Fibroblast of lung (primary cell): ENCODE data around the gene OR4D6. TPM values are rescaled to one million over a fixed set of nuclear protein-coding genes. Genes with fewer than 3 reads are reported as not detected.

Experiments
- DNase-seq, 2 donors: peaks; one replicate each; pipeline versions ENCODE4 v3.0.0 to v3.0.0-alpha.2; 2010; ENCODE audit warnings: low read depth in 2 of 2
- H2AFZ ChIP-seq: 2 replicates; pipeline ENCODE4 v1.5.1; 2012; ENCODE audit warnings: low read length, control low read depth, inconsistent platforms
- H3K27ac ChIP-seq: 2 replicates; pipeline ENCODE4 v1.5.1; 2011; ENCODE audit warnings: low read length, control low read depth; ENCODE audit not compliant: insufficient read depth
- H3K27me3 ChIP-seq: 2 replicates; pipeline ENCODE4 v1.5.1; 2011; ENCODE audit warnings: mild to moderate bottlenecking, low read length; ENCODE audit not compliant: control insufficient read depth, insufficient read depth
- H3K36me3 ChIP-seq: 2 replicates; pipeline ENCODE4 v1.5.1; 2011; ENCODE audit warnings: low read length; ENCODE audit not compliant: control insufficient read depth, insufficient read depth
- H3K4me1 ChIP-seq: 2 replicates; pipeline ENCODE4 v1.5.1; 2011; ENCODE audit warnings: low read length; ENCODE audit not compliant: control insufficient read depth, insufficient read depth; ENCODE audit errors: extremely low read depth
- H3K4me2 ChIP-seq: 2 replicates; pipeline ENCODE4 v1.5.1; 2011; ENCODE audit warnings: low read length, control low read depth; ENCODE audit not compliant: insufficient read depth; ENCODE audit errors: extremely low read depth
- H3K4me3 ChIP-seq, 4 experiments: fragments of 200-600 bp in 1 of 4; sonication (generic) in 1 of 4; replicated peaks in 1 of 4; 2 replicates each; pipeline ENCODE4 v1.5.1; 2011 to 2016; ENCODE audit warnings: low read length in 4 of 4, low read depth in 3 of 4, mild to moderate bottlenecking in 3 of 4, control low read depth in 2 of 4, inconsistent platforms in 1 of 4, mixed read lengths in 1 of 4; ENCODE audit not compliant: insufficient read depth in 1 of 4; ENCODE audit errors: control extremely low read depth in 1 of 4
- H3K79me2 ChIP-seq: 2 replicates; pipeline ENCODE4 v1.5.1; 2012; ENCODE audit warnings: mild to moderate bottlenecking, low read length, inconsistent platforms; ENCODE audit not compliant: control insufficient read depth, insufficient read depth
- H3K9ac ChIP-seq: 2 replicates; pipeline ENCODE4 v1.5.1; 2011; ENCODE audit warnings: mild to moderate bottlenecking, low read length, control low read depth; ENCODE audit not compliant: insufficient read depth
- H3K9me3 ChIP-seq: 2 replicates; pipeline ENCODE4 v1.5.1; 2012; ENCODE audit warnings: low read depth, low read length; ENCODE audit not compliant: control insufficient read depth, insufficient read depth
- H4K20me1 ChIP-seq: 2 replicates; pipeline ENCODE4 v1.5.1; 2011; ENCODE audit warnings: low read length; ENCODE audit not compliant: control insufficient read depth, insufficient read depth; ENCODE audit errors: extremely low read depth
- CTCF ChIP-seq, 2 donors: IDR thresholded peaks in 1 of 2; conservative IDR thresholded peaks in 1 of 2; 1 replicate in 1 of 2; 2 replicates in 1 of 2; pipeline ENCODE4 v1.5.1; 2011 to 2012; ENCODE audit warnings: low read length in 2 of 2, control low read depth in 1 of 2, inconsistent platforms in 1 of 2, low read depth in 1 of 2, mild to moderate bottlenecking in 1 of 2
- EZH2 ChIP-seq: IDR thresholded peaks from 2 replicates; pipeline ENCODE4 v1.5.1; 2012; ENCODE audit warnings: low read length, control low read depth, mild to moderate bottlenecking; ENCODE audit errors: missing control alignments
- polyA plus RNA-seq, 2 donors: library from polyadenylated mRNA; depleted of rRNA in 1 of 2; stranded (reverse) in 1 of 2; unstranded in 1 of 2; fragments of >200 nt; gene quantifications; 2 replicates each; pipeline ENCODE4 v1.2.1, GENCODE V29; 2011 to 2012; ENCODE audit warnings: missing spikeins in 1 of 2
- total RNA-seq: library from RNA; depleted of rRNA; stranded (reverse); fragments of >200 nt; gene quantifications from 2 replicates; pipeline ENCODE4 v1.2.1, GENCODE V29; 2014

Gene OR4D6
- total and polyA plus RNA-seq, 2 donors (not counting 1 experiment from before 2014, with no cell fraction given), result not detected

GRCh38 chr11:59416613-59417012 is 40.1 kb upstream of the OR4D6 start:
- no peak overlapping the region for H3K4me3 ChIP-seq
- no peaks in the 10 kb centered on the region for H3K79me2 ChIP-seq
- H3K27me3 ChIP-seq, result no peaks in the 10 kb centered on the region
- no peak overlapping the region for H3K4me2 ChIP-seq
- no peaks in the 10 kb centered on the region for H3K36me3 ChIP-seq
- no peak overlapping the region for H3K27ac ChIP-seq
- H3K4me1 ChIP-seq, result no peaks in the 10 kb centered on the region
- DNase-seq, result no peak
- H2AFZ ChIP-seq, result no peak overlapping the region
- TF ChIP-seq EZH2 (no peak), CTCF (conservative IDR thresholded peaks at IDR 0.05 in 1 of 2, IDR thresholded peaks at IDR 0.05 in 1 of 2; ENCODE audit: low read depth in 1 of 2, low read length in 2 of 2) (no peak)
- H3K9ac ChIP-seq, result no peak overlapping the region
- H4K20me1 ChIP-seq, result no peaks in the 10 kb centered on the region
- no peaks in the 10 kb centered on the region for H3K9me3 ChIP-seq

DNA sequence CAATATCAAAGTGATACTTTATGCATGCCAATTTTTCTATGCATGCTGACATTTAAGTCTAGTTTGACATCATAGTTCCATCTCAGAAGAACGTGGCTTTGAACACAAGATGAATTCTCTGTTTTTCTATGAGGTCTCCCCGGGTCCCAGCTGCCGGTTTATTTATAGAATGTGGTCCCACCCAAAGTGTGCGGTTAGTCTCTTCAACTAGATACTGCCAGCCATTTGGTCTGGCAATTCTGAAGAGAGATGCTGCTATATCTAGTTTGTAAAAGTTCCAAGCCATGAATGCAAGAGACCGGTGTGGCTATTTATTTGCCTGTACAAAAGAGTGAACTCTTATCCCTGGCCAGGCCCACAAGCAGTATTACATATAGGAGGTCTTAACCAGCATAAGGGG is 39.7 kb upstream of the OR4D6 start:
- no peaks in the 10 kb centered on the region for H3K4me1 ChIP-seq
- no peak overlapping the region for H3K9ac ChIP-seq
- no peak for TF ChIP-seq EZH2
- TF ChIP-seq CTCF (conservative IDR thresholded peaks at IDR 0.05 in 1 of 2, IDR thresholded peaks at IDR 0.05 in 1 of 2; ENCODE audit: low read depth in 1 of 2, low read length in 2 of 2), result no peak
- no peak for DNase-seq
- no peaks in the 10 kb centered on the region for H3K79me2 ChIP-seq
- H2AFZ ChIP-seq, result no peak overlapping the region
- no peaks in the 10 kb centered on the region for H3K27me3 ChIP-seq
- H3K27ac ChIP-seq, result no peak overlapping the region
- H3K36me3 ChIP-seq, result no peaks in the 10 kb centered on the region
- H4K20me1 ChIP-seq, result no peaks in the 10 kb centered on the region
- no peak overlapping the region for H3K4me2 ChIP-seq
- H3K4me3 ChIP-seq, result no peak overlapping the region
- H3K9me3 ChIP-seq, result no peaks in the 10 kb centered on the region

- TF ChIP-seq CTCF (conservative IDR thresholded peaks at IDR 0.05 in 1 of 2, IDR thresholded peaks at IDR 0.05 in 1 of 2; ENCODE audit: low read depth in 1 of 2, low read length in 2 of 2), result no peak
- TF ChIP-seq EZH2, result no peak
- Histone ChIP-seq H3K36me3 (no peaks in the 10 kb centered on the region), H3K27me3 (no peaks in the 10 kb centered on the region), H3K4me3 (no peak overlapping the region), H4K20me1 (no peaks in the 10 kb centered on the region), H3K4me1 (no peaks in the 10 kb centered on the region), H2AFZ (no peak overlapping the region), H3K4me2 (no peak overlapping the region), H3K9ac (no peak overlapping the region), H3K79me2 (no peaks in the 10 kb centered on the region), H3K9me3 (no peaks in the 10 kb centered on the region), H3K27ac (no peak overlapping the region)
- DNase-seq, result no peak
These were observed 38.6 kb upstream of the OR4D6 start for GRCh38 chr11:59418156-59418555.
